ENCODE measurements around the gene POLD1.
"Not testable (repeated sequence)": the region's sequence is repeated elsewhere in the genome, so short reads cannot be mapped to it uniquely, and the experiment has no call there.

POLD1 gene

GRCh38 chr19:50383852-50384684 is at the start of gene POLD1:
Gene POLD1, plus strand, starts transcription at chr19:50384347. Its CDS starts 14,505 bp downstream, at chr19:50398852.
- peak; percentile 99 for DNase-seq

- no peak for DNase-seq
Observed at GRCh38 chr19:50334741-50335421, 49.3 kb upstream of the POLD1 start.

- DNase-seq, result not testable (repeated sequence)
Observed at GRCh38 chr19:50337031-50337430, 47.1 kb upstream of the POLD1 start.

- no peak for DNase-seq
Observed at GRCh38 chr19:50340331-50340730, 43.8 kb upstream of the POLD1 start.

GRCh38 chr19:50341091-50341564 is 43.0 kb upstream of the POLD1 start:
- DNase-seq, result no peak

GRCh38 chr19:50344661-50345318 is 39.4 kb upstream of the POLD1 start:
- DNase-seq, result no peak

- DNase-seq, result not testable (repeated sequence)
Observed at GRCh38 chr19:50347089-50347581, 37.0 kb upstream of the POLD1 start.

- DNase-seq, result no peak
Observed at GRCh38 chr19:50349277-50350057, 34.7 kb upstream of the POLD1 start.

GRCh38 chr19:50352242-50352641 is 31.9 kb upstream of the POLD1 start:
- no peak for DNase-seq

GRCh38 chr19:50353487-50353880 is 30.7 kb upstream of the POLD1 start:
- DNase-seq, result not testable (repeated sequence)

- DNase-seq, result no peak
Observed at GRCh38 chr19:50356691-50357177, 27.4 kb upstream of the POLD1 start.

- peak; percentile 85 for DNase-seq
Observed at GRCh38 chr19:50357178-50358100, 26.7 kb upstream of the POLD1 start.

GRCh38 chr19:50358483-50359327 is 25.4 kb upstream of the POLD1 start:
- peak; percentile 76 for DNase-seq

GRCh38 chr19:50359328-50359818 is 24.8 kb upstream of the POLD1 start:
- DNase-seq, result no peak

GRCh38 chr19:50361290-50362029 is 22.7 kb upstream of the POLD1 start:
- DNase-seq, result no peak

GRCh38 chr19:50362030-50362412 is 22.1 kb upstream of the POLD1 start:
- DNase-seq, result no peak

- no peak for DNase-seq
Observed at GRCh38 chr19:50362656-50363424, 21.3 kb upstream of the POLD1 start.
